ENCODE results near the gene POGZ.

The POGZ gene

GRCh38 chr1:151428068-151428467, 31.2 kb downstream of the POGZ start:
- no peak for ATAC-seq
- TF ChIP-seq TCF4 (CRISPR knock-in tag; IDR thresholded peaks at IDR 0.05; ENCODE audit: borderline replicate concordance) (no peak), OSR1 (CRISPR knock-in tag; IDR thresholded peaks at IDR 0.05) (no peak), TOX (CRISPR knock-in tag; IDR thresholded peaks at IDR 0.05; ENCODE audit: borderline replicate concordance) (no peak), ARNTL (CRISPR knock-in tag; IDR thresholded peaks at IDR 0.05; ENCODE audit: borderline replicate concordance, low read depth) (no peak), SNAI2 (CRISPR knock-in tag; IDR thresholded peaks at IDR 0.05) (no peak), CREB5 (CRISPR knock-in tag; IDR thresholded peaks at IDR 0.05; ENCODE audit: low read depth) (no peak), CSDC2 (CRISPR knock-in tag; IDR thresholded peaks at IDR 0.05) (no peak), TSHZ2 (CRISPR knock-in tag; IDR thresholded peaks at IDR 0.05) (no peak), ZFP3 (CRISPR knock-in tag; IDR thresholded peaks at IDR 0.05) (no peak), PPARA (CRISPR knock-in tag; IDR thresholded peaks at IDR 0.05; ENCODE audit: borderline replicate concordance) (no peak), ZNF8 (CRISPR knock-in tag; IDR thresholded peaks at IDR 0.05) (no peak), BACH2 (CRISPR knock-in tag; IDR thresholded peaks at IDR 0.05; ENCODE audit: borderline replicate concordance) (no peak), ZFP30 (CRISPR knock-in tag; IDR thresholded peaks at IDR 0.05) (no peak), ISL1 (CRISPR knock-in tag; IDR thresholded peaks at IDR 0.05) (no peak), CSRNP3 (CRISPR knock-in tag; IDR thresholded peaks at IDR 0.05) (no peak), RARB (CRISPR knock-in tag; IDR thresholded peaks at IDR 0.05) (no peak), ZNF565 (CRISPR knock-in tag; conservative IDR thresholded peaks at IDR 0.05; ENCODE audit: low read depth) (no peak), GLIS3 (CRISPR knock-in tag; IDR thresholded peaks at IDR 0.05) (no peak)
- TF ChIP-seq, protein P1, sequence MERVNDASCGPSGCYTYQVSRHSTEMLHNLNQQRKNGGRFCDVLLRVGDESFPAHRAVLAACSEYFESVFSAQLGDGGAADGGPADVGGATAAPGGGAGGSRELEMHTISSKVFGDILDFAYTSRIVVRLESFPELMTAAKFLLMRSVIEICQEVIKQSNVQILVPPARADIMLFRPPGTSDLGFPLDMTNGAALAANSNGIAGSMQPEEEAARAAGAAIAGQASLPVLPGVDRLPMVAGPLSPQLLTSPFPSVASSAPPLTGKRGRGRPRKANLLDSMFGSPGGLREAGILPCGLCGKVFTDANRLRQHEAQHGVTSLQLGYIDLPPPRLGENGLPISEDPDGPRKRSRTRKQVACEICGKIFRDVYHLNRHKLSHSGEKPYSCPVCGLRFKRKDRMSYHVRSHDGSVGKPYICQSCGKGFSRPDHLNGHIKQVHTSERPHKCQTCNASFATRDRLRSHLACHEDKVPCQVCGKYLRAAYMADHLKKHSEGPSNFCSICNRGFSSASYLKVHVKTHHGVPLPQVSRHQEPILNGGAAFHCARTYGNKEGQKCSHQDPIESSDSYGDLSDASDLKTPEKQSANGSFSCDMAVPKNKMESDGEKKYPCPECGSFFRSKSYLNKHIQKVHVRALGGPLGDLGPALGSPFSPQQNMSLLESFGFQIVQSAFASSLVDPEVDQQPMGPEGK (CRISPR knock-in tag; IDR thresholded peaks at IDR 0.05; ENCODE audit: borderline replicate concordance), result no peak
- TF ChIP-seq, protein P2, sequence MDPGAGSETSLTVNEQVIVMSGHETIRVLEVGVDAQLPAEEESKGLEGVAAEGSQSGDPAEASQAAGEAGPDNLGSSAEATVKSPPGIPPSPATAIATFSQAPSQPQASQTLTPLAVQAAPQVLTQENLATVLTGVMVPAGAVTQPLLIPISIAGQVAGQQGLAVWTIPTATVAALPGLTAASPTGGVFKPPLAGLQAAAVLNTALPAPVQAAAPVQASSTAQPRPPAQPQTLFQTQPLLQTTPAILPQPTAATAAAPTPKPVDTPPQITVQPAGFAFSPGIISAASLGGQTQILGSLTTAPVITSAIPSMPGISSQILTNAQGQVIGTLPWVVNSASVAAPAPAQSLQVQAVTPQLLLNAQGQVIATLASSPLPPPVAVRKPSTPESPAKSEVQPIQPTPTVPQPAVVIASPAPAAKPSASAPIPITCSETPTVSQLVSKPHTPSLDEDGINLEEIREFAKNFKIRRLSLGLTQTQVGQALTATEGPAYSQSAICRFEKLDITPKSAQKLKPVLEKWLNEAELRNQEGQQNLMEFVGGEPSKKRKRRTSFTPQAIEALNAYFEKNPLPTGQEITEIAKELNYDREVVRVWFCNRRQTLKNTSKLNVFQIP (CRISPR knock-in tag; IDR thresholded peaks at IDR 0.05; ENCODE audit: borderline replicate concordance, low read depth), result no peak

DNA sequence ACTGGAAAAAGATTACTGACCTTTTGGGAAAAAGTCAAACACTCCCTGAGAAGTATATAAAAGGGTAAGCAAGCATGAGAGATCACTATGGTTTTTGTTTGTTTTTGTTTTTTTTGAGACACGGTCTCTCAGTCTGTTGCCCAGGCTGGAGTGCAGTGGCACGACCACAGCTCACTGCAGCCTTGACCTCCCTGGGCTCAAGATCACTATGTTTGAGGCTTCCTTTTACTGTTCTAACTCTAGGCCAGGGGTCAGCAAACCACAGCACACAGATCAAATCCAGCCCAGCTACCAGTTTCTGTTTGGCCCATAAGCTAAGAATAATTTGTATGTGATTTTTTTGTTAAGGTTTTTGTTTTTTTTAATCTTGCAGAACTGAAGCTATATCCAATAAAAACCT, 34.2 kb downstream of the POGZ start:
- no peak for ATAC-seq
- TF ChIP-seq ZFP3 (CRISPR knock-in tag; IDR thresholded peaks at IDR 0.05) (no peak), CREB5 (CRISPR knock-in tag; IDR thresholded peaks at IDR 0.05; ENCODE audit: low read depth) (no peak), OSR1 (CRISPR knock-in tag; IDR thresholded peaks at IDR 0.05) (no peak), PPARA (CRISPR knock-in tag; IDR thresholded peaks at IDR 0.05; ENCODE audit: borderline replicate concordance) (no peak), CSDC2 (CRISPR knock-in tag; IDR thresholded peaks at IDR 0.05) (no peak), TOX (CRISPR knock-in tag; IDR thresholded peaks at IDR 0.05; ENCODE audit: borderline replicate concordance) (no peak), TSHZ2 (CRISPR knock-in tag; IDR thresholded peaks at IDR 0.05) (no peak), ZC3H10 (CRISPR knock-in tag; IDR thresholded peaks at IDR 0.05) (no peak), ESRRG (CRISPR knock-in tag; IDR thresholded peaks at IDR 0.05) (no peak), CSRNP3 (CRISPR knock-in tag; IDR thresholded peaks at IDR 0.05) (no peak), ZNF70 (CRISPR knock-in tag; IDR thresholded peaks at IDR 0.05) (no peak), RARB (CRISPR knock-in tag; IDR thresholded peaks at IDR 0.05) (no peak), TCF4 (CRISPR knock-in tag; IDR thresholded peaks at IDR 0.05; ENCODE audit: borderline replicate concordance) (no peak)

Measured in SK-N-SH treated with all-trans-retinoic acid at 6 μM for 48 hours (cell line).